Activated naive CD8-positive, alpha-beta T cell treated with anti-CD3 and anti-CD28 coated beads, Interleukin-2, amount 10 ng/mL, durations not matched to agents 7 days and 5 days (primary cell): ENCODE results near the gene ABLIM2. TPM values are rescaled to one million over a fixed set of nuclear protein-coding genes. Genes with fewer than 3 reads are reported as not detected.

Source experiments
- ATAC-seq: fragments of 150-1000 bp; cut with Tn5 transposase; one replicate; pipeline ENCODE4 v1.10.0; 2021; ENCODE audit warnings: low read depth, moderate library complexity
- POLR2A ChIA-PET: fragments of 350-600 bp; sonication (Branson Sonifier 250); formaldehyde crosslinking; loops from one replicate; lab custom pipeline; 2021; ENCODE audit warnings: antibody characterized with exemption; lab: Charles Lee
- DNase-seq: peaks from one replicate; pipeline ENCODE4 v3.0.0; 2021
- H3K27ac Mint-ChIP-seq: one replicate; pipeline ENCODE4 v1.8.0; 2022; ENCODE audit warnings: mild to moderate bottlenecking, mixed read lengths
- H3K27me3 Mint-ChIP-seq: one replicate; pipeline ENCODE4 v1.8.0; 2022; ENCODE audit warnings: mild to moderate bottlenecking, moderate library complexity, mixed read lengths
- H3K36me3 Mint-ChIP-seq: one replicate; pipeline ENCODE4 v1.8.0; 2021; ENCODE audit warnings: mild to moderate bottlenecking, mixed read lengths
- H3K4me1 Mint-ChIP-seq: one replicate; pipeline ENCODE4 v1.8.0; 2021; ENCODE audit warnings: mixed read lengths
- H3K4me3 Mint-ChIP-seq: one replicate; pipeline ENCODE4 v1.8.0; 2022; ENCODE audit warnings: mild to moderate bottlenecking, moderate library complexity, mixed read lengths
- H3K9me3 Mint-ChIP-seq: one replicate; pipeline ENCODE4 v1.8.0; 2021; ENCODE audit warnings: mixed read lengths
- total RNA-seq, 2 experiments: library from RNA; stranded (reverse); gene quantifications; one replicate each; pipeline ENCODE4 v1.2.3, GENCODE V29; 2021

Gene ABLIM2
- total RNA-seq, 2 experiments from 2014 or later, result 1.7 to 2.5 TPM

GRCh38 chr4:8033067-8033755, 125.4 kb downstream of the ABLIM2 start:
- Mint-ChIP-seq H3K36me3 (no peaks in the 10 kb centered on the region), H3K9me3 (no peaks in the 10 kb centered on the region), H3K4me3 (no peak overlapping the region), H3K27me3 (peaks cover 16% of the 10 kb centered on the region), H3K4me1 (peaks cover 10% of the 10 kb centered on the region), H3K27ac (no peak overlapping the region)
- POLR2A ChIA-PET, result no interaction called here
- DNase-seq, result no peak
- no peak for ATAC-seq

GRCh38 chr4:8032381-8032780, 126.2 kb downstream of the ABLIM2 start:
- no peak for ATAC-seq
- DNase-seq, result no peak
- POLR2A ChIA-PET, result no interaction called here
- Mint-ChIP-seq H3K9me3 (no peaks in the 10 kb centered on the region), H3K4me1 (peaks cover 10% of the 10 kb centered on the region), H3K27me3 (peaks cover 11% of the 10 kb centered on the region), H3K4me3 (no peak overlapping the region), H3K27ac (no peak overlapping the region), H3K36me3 (no peaks in the 10 kb centered on the region)

- DNase-seq, result no peak
- Mint-ChIP-seq H3K9me3 (no peaks in the 10 kb centered on the region), H3K36me3 (no peaks in the 10 kb centered on the region), H3K4me3 (no peak overlapping the region), H3K27me3 (peaks cover 6% of the 10 kb centered on the region), H3K4me1 (peaks cover 3% of the 10 kb centered on the region), H3K27ac (no peak overlapping the region)
- POLR2A ChIA-PET, result no interaction called here
- no peak for ATAC-seq
These were observed 128.4 kb downstream of the ABLIM2 start for GRCh38 chr4:8030121-8030781.

DNA sequence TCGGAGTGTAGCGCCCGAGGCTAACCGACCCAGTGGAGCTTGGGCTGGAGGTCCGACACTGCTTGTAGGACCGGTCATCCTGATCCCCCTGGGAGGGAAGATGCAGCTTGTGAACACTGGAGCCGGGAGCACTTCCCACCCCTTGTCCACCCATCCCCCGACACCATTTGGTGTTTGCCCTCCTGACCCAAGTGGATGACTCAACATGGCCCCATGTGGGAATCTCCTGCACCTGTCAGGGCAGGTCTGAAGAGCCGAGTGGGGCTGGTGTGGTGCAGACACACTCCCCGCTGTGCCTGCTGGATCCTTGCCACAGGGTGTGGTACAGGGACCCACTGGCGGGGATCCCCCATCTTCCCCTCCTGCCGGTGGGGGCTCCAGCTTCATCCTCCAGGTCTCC, 128.9 kb downstream of the ABLIM2 start:
- Mint-ChIP-seq H3K27me3 (peaks cover 4% of the 10 kb centered on the region), H3K4me3 (no peak overlapping the region), H3K36me3 (no peaks in the 10 kb centered on the region), H3K9me3 (no peaks in the 10 kb centered on the region), H3K4me1 (no peaks in the 10 kb centered on the region), H3K27ac (no peak overlapping the region)
- POLR2A ChIA-PET, result no interaction called here
- ATAC-seq, result no peak
- DNase-seq, result no peak

DNA sequence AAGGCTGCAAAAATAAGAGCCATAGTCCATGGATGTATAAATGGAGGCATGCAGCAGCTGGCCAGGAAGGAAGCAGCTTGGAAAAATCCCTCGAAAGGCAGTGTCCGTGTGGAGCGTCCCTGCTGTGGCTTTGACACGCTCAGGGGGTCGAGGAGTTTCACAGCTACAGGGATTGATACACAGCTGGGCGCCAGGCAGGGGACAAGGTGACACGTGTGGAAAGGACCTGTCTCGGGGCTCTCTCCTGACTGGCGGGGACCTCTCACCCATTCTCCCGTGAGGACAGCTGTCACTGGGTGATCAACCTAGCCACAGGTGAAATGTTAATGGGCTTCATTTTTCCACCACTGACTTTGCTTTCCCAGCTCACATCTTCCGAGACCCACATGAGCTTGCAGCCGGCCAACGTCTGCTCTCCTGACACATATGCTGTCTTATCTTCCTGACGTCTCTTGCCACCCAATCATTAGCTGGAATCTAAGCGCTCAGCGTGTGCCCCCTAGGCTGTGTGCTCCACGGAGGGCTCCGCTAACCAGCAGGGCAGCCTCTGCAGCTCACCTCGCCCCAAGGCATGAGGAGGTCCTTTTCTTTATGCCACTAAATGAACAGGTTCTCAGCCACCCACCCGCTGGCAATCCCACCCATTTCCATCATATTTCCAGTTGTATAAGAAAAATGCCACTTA, 129.6 kb downstream of the ABLIM2 start:
- Mint-ChIP-seq H3K36me3 (no peaks in the 10 kb centered on the region), H3K27ac (no peak overlapping the region), H3K27me3 (peaks cover 4% of the 10 kb centered on the region), H3K9me3 (no peaks in the 10 kb centered on the region), H3K4me3 (no peak overlapping the region), H3K4me1 (no peaks in the 10 kb centered on the region)
- POLR2A ChIA-PET, result no interaction called here
- ATAC-seq (no peak), DNase-seq (no peak)

GRCh38 chr4:8028368-8028767, 130.2 kb downstream of the ABLIM2 start:
- DNase-seq (no peak), ATAC-seq (no peak)
- H3K36me3 Mint-ChIP-seq, result no peaks in the 10 kb centered on the region
- H3K4me1 Mint-ChIP-seq, result no peaks in the 10 kb centered on the region
- H3K4me3 Mint-ChIP-seq, result no peak overlapping the region
- POLR2A ChIA-PET, result no interaction called here
- H3K27me3 Mint-ChIP-seq, result peaks cover 4% of the 10 kb centered on the region
- H3K27ac Mint-ChIP-seq, result no peak overlapping the region
- no peaks in the 10 kb centered on the region for H3K9me3 Mint-ChIP-seq

DNA sequence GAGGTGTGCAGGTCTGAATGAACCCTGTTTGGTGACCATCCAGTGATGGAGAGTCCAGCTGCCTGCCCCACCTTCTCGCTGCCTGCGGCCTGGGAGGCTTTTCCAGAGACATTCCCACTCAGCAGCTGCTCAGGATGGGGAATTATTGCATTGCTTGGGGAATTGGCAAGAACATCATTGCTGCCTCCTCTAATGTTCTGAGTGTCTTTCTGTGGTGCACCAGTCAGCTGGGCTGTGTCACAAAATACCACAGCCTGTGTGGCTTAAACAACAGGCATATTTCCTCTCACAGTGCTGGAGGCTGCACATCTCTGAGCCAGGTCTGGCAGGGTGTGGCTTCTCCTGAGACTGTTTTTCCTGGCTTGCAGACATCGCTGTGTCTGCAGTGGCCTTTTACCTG, 132.2 kb downstream of the ABLIM2 start:
- POLR2A ChIA-PET, result no interaction called here
- no peaks in the 10 kb centered on the region for H3K36me3 Mint-ChIP-seq
- H3K27me3 Mint-ChIP-seq, result no peaks in the 10 kb centered on the region
- no peak overlapping the region for H3K27ac Mint-ChIP-seq
- ATAC-seq, result no peak
- no peaks in the 10 kb centered on the region for H3K4me1 Mint-ChIP-seq
- no peak overlapping the region for H3K4me3 Mint-ChIP-seq
- DNase-seq, result no peak
- no peaks in the 10 kb centered on the region for H3K9me3 Mint-ChIP-seq

DNA sequence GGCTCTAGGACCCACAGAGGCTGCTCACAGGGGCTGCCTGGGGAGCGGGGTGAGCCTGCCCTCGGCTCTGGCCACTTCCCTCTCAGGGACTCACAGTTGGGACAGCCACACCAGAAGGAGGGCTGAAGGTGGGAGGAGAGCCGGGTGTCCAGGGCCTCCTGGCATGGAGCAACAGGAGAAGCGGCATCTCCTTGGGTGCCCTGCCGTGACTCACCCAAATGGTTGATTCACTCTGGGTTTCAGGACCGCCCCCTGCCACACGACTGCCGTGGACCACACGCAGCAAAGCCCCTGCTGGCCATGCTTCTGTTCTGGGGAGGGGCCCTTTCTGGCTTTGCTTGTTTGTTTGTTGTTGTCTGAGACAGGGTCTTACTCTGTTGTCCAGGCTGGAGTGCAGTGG, 132.9 kb downstream of the ABLIM2 start:
- Mint-ChIP-seq H3K27ac (no peak overlapping the region), H3K36me3 (no peaks in the 10 kb centered on the region), H3K4me1 (no peaks in the 10 kb centered on the region), H3K9me3 (no peaks in the 10 kb centered on the region), H3K4me3 (no peak overlapping the region), H3K27me3 (no peaks in the 10 kb centered on the region)
- DNase-seq (no peak), ATAC-seq (no peak)
- POLR2A ChIA-PET, result no interaction called here

GRCh38 chr4:8024073-8024786, 134.4 kb downstream of the ABLIM2 start:
- H3K4me1 Mint-ChIP-seq, result no peaks in the 10 kb centered on the region
- POLR2A ChIA-PET, result no interaction called here
- ATAC-seq (no peak), DNase-seq (no peak)
- no peak overlapping the region for H3K4me3 Mint-ChIP-seq
- peaks cover 4% of the 10 kb centered on the region for H3K27me3 Mint-ChIP-seq
- H3K27ac Mint-ChIP-seq, result no peak overlapping the region
- no peaks in the 10 kb centered on the region for H3K9me3 Mint-ChIP-seq
- H3K36me3 Mint-ChIP-seq, result no peaks in the 10 kb centered on the region

- Mint-ChIP-seq H3K36me3 (no peaks in the 10 kb centered on the region), H3K4me1 (no peaks in the 10 kb centered on the region)
- POLR2A ChIA-PET, result no interaction called here
These were observed 134.9 kb downstream of the ABLIM2 start for GRCh38 chr4:8023696-8024033.

GRCh38 chr4:8022767-8023695, 135.6 kb downstream of the ABLIM2 start:
- no peak for ATAC-seq
- DNase-seq, result no peak
- POLR2A ChIA-PET, result interaction anchor here (0.7 kb wide), 1 partner anchor 38 kb away, joined by 3 read pairs; no protein-coding TSS in a partner anchor
- no peak overlapping the region for H3K27ac Mint-ChIP-seq
- H3K36me3 Mint-ChIP-seq, result no peaks in the 10 kb centered on the region
- H3K4me1 Mint-ChIP-seq, result no peaks in the 10 kb centered on the region
- H3K9me3 Mint-ChIP-seq, result no peaks in the 10 kb centered on the region
- H3K27me3 Mint-ChIP-seq, result peaks cover 8% of the 10 kb centered on the region
- H3K4me3 Mint-ChIP-seq, result no peak overlapping the region

More at GRCh38 chr4:8023696-8024033, 134.9 kb downstream of the ABLIM2 start:
- peaks cover 8% of the 10 kb centered on the region for H3K27me3 Mint-ChIP-seq
- no peak overlapping the region for H3K27ac Mint-ChIP-seq
- ATAC-seq, result no peak
- no peak for DNase-seq
- H3K4me3 Mint-ChIP-seq, result no peak overlapping the region
- H3K9me3 Mint-ChIP-seq, result no peaks in the 10 kb centered on the region

DNA sequence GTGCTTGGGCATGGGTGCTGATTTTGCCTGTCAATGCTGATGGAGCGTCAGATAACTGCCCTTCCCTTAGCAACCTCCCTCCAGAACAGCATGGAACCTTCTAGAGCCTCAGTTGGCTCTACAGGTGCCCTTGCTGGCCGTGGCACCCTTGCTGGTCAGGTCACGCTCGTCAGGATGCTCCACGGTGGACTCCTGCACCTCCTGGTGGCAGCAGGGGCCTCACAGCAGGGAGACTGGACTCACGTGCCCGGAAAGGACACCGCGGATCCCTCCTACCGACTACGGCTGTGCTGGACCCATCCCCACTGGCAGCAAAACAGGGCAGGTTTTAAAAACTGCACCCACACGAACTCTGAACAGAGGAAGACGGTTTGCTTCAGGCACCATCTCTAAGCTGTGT, 136.8 kb downstream of the ABLIM2 start:
- ATAC-seq (no peak), DNase-seq (no peak)
- H3K4me1 Mint-ChIP-seq, result no peaks in the 10 kb centered on the region
- no peaks in the 10 kb centered on the region for H3K9me3 Mint-ChIP-seq
- peaks cover 8% of the 10 kb centered on the region for H3K27me3 Mint-ChIP-seq
- H3K36me3 Mint-ChIP-seq, result no peaks in the 10 kb centered on the region
- H3K4me3 Mint-ChIP-seq, result no peak overlapping the region
- no peak overlapping the region for H3K27ac Mint-ChIP-seq
- POLR2A ChIA-PET, result no interaction called here
